Ascending aorta (tissue), 2 donors: Measurements from ENCODE around the gene MEA1. TPM values are rescaled to one million over a fixed set of nuclear protein-coding genes. Genes with fewer than 3 reads are reported as not detected.

Experiments
- DNase-seq, 2 donors: peaks; one replicate each; pipeline ENCODE4 v3.0.0-alpha.2; 2019; ENCODE audit warnings: low spot score in 2 of 2
- H3K27ac ChIP-seq, 2 donors: fragments of 200-600 bp; sonication (generic); one replicate each; pipeline ENCODE4 v1.5.1; 2016 to 2017; ENCODE audit warnings: mild to moderate bottlenecking in 1 of 2
- H3K27me3 ChIP-seq: fragments of 200-600 bp; sonication (generic); one replicate; pipeline ENCODE4 v1.5.1; 2017
- H3K36me3 ChIP-seq, 2 donors: fragments of 200-600 bp; sonication (generic); one replicate each; pipeline ENCODE4 v1.5.1; 2016
- H3K4me1 ChIP-seq, 2 donors: fragments of 200-600 bp; sonication (generic); one replicate each; pipeline ENCODE4 v1.5.1; 2016 to 2017; ENCODE audit warnings: mild to moderate bottlenecking in 1 of 2
- H3K4me3 ChIP-seq, 2 donors: fragments of 200-600 bp; sonication (generic); one replicate each; pipeline ENCODE4 v1.5.1; 2016 to 2017; ENCODE audit warnings: mild to moderate bottlenecking in 1 of 2
- H3K9me3 ChIP-seq, 2 donors: fragments of 200-600 bp; sonication (generic); one replicate each; pipeline ENCODE4 v1.5.1; 2016
- intact Hi-C: fragments of 100-400 bp; cut with DNase I; formaldehyde crosslinking; loops from one replicate; pipeline ENCODE4 v1.15.1; 2023
- total RNA-seq: library from RNA; depleted of rRNA; stranded (reverse); fragments of >200 nt; gene quantifications from one replicate; pipeline ENCODE4 v1.1.0, GENCODE V29; 2016
- TF ChIP-seq, protein P1 (sequence below), 3 experiments: fragments of 200-600 bp in 2 of 3; fragments of 450-650 bp in 1 of 3; sonication (generic) in 2 of 3; IDR thresholded peaks; one replicate each; pipeline ENCODE4 v1.5.1; 2016 to 2019; ENCODE audit warnings: antibody characterized with exemption in 3 of 3, mild to moderate bottlenecking in 1 of 3, moderate library complexity in 1 of 3

Gene MEA1
- total RNA-seq, 1 donor from 2014 or later, result 61.1 TPM

DNA sequence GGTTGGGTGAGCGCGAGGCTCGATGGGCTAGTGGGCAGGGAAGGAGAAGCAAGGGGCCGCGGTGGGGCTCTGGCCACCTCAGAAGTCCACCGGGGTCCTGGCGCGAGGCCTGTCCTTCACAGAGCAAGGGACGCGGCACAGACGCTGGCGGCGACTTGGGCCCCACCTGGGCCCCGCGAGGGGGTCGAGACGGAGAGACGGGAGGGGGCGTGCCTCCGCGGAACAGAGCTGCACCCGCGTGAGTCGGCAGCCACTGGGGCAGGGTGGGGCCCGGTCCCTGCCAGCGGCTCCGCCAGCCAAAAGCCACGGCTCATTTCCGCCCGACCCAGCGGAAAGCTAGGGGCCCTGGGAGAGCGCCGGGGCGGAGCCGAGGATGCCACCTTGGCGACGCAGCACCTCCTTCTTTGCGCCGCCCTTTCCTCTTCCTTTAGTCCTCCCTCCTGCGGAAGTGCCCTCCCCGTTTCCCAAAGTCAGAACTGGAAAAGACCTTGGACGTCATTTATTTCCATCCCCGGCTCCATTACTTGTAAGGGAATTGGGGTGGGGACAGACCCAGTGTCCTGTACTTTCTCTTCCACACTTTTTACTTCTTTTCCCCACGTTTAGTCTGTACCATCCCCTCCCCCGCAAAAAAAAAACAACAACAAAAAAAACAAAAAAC is 39.9 kb upstream of the MEA1 start, which contains the start of gene CUL7:
TSS of gene CUL7 (minus strand) at position 307 of the 661 bp plus-strand sequence. CDS start 1,063 bp downstream, outside the sequence.
- TF ChIP-seq, protein P1, sequence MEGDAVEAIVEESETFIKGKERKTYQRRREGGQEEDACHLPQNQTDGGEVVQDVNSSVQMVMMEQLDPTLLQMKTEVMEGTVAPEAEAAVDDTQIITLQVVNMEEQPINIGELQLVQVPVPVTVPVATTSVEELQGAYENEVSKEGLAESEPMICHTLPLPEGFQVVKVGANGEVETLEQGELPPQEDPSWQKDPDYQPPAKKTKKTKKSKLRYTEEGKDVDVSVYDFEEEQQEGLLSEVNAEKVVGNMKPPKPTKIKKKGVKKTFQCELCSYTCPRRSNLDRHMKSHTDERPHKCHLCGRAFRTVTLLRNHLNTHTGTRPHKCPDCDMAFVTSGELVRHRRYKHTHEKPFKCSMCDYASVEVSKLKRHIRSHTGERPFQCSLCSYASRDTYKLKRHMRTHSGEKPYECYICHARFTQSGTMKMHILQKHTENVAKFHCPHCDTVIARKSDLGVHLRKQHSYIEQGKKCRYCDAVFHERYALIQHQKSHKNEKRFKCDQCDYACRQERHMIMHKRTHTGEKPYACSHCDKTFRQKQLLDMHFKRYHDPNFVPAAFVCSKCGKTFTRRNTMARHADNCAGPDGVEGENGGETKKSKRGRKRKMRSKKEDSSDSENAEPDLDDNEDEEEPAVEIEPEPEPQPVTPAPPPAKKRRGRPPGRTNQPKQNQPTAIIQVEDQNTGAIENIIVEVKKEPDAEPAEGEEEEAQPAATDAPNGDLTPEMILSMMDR (IDR thresholded peaks at IDR 0.05), result no peak
- no peaks in the 10 kb centered on the region for H3K27me3 ChIP-seq
- intact Hi-C loops, result loop anchor here (1.0 to 5.0 kb wide), 5 partner anchors 67 to 151 kb away; partner anchors contain the start of genes CNPY3, PEX6 and PPP2R5D
- peaks cover 9 to 27% of the 10 kb centered on the region in 2 donors for H3K36me3 ChIP-seq
- peak within 1 kb of the TSS; percentile 71 for H3K4me3 ChIP-seq
- H3K9me3 ChIP-seq, result no peaks in the 10 kb centered on the region
- peaks cover 5 to 22% of the 10 kb centered on the region in 2 donors for H3K4me1 ChIP-seq
- DNase-seq, result peak; percentile 69 to 96
- H3K27ac ChIP-seq, result peak within 1 kb of the TSS; percentile 87 to 98

DNA sequence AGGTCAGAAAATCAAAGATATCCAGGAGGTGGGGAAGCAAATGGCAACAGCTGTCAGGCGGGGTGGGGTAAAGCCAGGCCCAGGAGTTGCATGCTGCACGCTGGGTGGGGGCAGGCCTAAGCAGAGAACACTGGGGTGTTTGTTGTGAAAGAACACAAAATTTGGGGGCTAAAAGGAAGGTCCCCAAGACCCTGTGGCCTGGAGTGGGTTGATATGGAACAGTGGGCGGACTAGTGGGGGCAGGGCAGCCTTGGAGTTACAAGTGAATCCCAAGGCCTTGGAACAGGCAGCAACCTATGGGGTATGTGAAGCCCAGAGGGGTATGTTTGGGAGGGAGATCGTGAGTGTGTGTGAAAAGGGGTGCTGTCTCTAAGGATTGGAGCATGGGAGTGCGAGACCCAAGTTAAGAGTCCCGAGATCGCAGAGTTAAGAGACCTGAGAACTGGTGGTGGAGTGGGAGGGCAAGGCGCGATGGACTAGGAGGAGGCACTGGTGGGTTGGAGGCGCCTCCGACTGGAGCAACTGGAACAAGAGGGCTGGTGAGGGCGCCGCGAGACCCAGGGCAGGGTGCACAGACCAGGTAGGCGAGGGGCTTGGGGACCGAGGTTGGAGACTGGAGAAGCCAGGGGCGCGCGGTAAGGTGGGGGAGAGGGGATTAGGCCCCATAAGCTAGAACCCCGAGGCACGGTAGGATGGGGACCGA is 39.2 kb upstream of the MEA1 start:
- intact Hi-C loops, result loop anchor here (1.0 to 5.0 kb wide), 5 partner anchors 68 to 151 kb away; partner anchors contain the start of genes CNPY3, PEX6 and PPP2R5D
- H3K4me1 ChIP-seq, result peaks cover 0 to 15% of the 10 kb centered on the region in 2 donors
- no peak for DNase-seq
- TF ChIP-seq, protein P1 (IDR thresholded peaks at IDR 0.05), result no peak
- peaks cover 9 to 31% of the 10 kb centered on the region in 2 donors for H3K36me3 ChIP-seq
- H3K4me3 ChIP-seq, result peak overlapping the region; percentile 71
- no peaks in the 10 kb centered on the region for H3K27me3 ChIP-seq
- no peaks in the 10 kb centered on the region for H3K9me3 ChIP-seq
- H3K27ac ChIP-seq, result peak overlapping the region; percentile 87 to 98

DNA sequence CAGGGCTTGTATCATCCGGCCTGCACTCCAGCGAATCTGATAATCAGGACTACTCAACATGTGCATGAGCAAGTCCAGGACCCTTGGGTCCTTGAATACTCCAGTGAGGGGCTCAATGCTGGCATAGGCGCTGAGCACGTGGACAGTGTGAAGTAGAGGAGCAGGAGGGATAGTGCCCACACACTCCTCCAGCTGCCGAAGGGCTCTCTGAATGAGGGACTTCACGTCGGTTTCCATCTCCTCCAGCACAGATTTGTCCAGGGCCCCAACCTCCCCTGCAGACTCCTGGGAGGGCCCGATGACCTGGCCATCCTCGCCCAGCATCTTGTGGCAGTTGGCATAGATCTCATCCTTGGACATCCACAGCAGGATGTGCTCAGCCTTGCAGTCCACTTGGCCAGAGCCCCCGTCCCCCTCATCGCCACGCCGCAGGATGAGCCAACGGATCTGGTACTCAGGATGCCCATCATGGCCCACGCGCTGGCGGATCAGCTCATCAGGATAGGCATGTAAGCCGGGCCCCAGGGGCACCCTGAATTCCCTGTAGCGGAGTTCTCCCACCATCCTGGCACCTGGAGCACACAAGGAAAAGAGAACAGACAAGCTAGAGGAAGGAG is 38.6 kb upstream of the MEA1 start:
- H3K4me1 ChIP-seq, result peaks cover 0 to 14% of the 10 kb centered on the region in 2 donors
- no peaks in the 10 kb centered on the region for H3K27me3 ChIP-seq
- H3K36me3 ChIP-seq, result peaks cover 9 to 27% of the 10 kb centered on the region in 2 donors
- H3K4me3 ChIP-seq, result no peak overlapping the region
- TF ChIP-seq, protein P1 (IDR thresholded peaks at IDR 0.05), result no peak
- no peak for DNase-seq
- intact Hi-C loops, result loop anchor here (2.0 to 5.0 kb wide), 4 partner anchors 68 to 150 kb away; partner anchors contain the start of genes CNPY3 and PPP2R5D
- H3K27ac ChIP-seq, result peak overlapping the region; percentile 87 to 98
- no peaks in the 10 kb centered on the region for H3K9me3 ChIP-seq

DNA sequence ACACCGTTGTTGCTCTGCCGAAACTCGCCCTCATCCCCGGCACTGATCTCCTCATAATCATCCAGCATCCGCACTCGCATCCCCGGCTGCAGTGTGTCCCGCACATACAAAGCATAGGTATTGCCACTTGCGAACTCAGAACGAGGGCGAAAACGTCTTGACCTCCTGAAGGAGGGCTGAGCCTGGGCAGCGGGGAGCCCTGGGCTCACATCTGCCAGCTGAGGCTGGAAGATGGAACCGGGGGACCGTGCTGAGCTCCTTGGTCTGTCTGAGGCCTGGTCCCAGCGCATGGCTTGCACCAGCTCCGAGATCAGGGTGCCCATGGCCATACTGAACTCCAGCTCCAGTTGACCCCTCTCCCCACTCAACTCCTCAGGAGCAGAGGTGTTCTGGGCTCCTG is 37.2 kb upstream of the MEA1 start:
- Histone ChIP-seq H3K36me3 (peaks cover 5 to 36% of the 10 kb centered on the region in 2 donors), H3K27me3 (no peaks in the 10 kb centered on the region), H3K4me3 (no peak overlapping the region), H3K9me3 (no peaks in the 10 kb centered on the region), H3K4me1 (peaks cover 0 to 14% of the 10 kb centered on the region in 2 donors), H3K27ac (no peak overlapping the region)
- TF ChIP-seq, protein P1 (IDR thresholded peaks at IDR 0.05), result no peak
- intact Hi-C loops, result loop anchor here (5.0 kb wide), 1 partner anchor 149 kb away; no protein-coding TSS in a partner anchor
- DNase-seq, result no peak

DNA sequence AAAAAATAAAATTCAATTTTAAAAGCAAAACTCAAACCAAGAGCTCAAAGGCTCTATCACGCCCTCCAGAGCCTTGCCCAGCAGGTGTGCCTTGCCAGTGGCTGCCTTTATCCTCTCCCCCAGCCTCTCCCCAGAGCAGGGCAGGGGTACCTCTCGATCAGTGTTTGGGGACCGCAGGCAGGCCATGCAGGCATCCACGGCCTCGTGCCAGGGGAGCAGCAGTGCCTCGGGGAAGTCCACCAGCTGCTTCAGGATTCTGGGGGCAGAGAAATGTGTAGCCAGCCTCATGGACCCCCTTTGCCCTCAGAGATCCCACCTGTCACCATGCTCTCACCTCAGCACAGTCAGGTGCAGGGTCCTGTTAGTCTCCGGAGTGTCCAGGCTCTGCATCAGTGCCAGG is 34.3 kb upstream of the MEA1 start:
- Histone ChIP-seq H3K36me3 (peaks cover 20 to 52% of the 10 kb centered on the region in 2 donors), H3K4me1 (peaks cover 0 to 2% of the 10 kb centered on the region in 2 donors), H3K9me3 (no peaks in the 10 kb centered on the region), H3K27me3 (no peaks in the 10 kb centered on the region), H3K27ac (no peak overlapping the region), H3K4me3 (no peak overlapping the region)
- no peak for DNase-seq
- TF ChIP-seq, protein P1 (IDR thresholded peaks at IDR 0.05), result no peak
- intact Hi-C loops, result no loop called here
